Measurements from ENCODE around the gene ARHGEF33.

The ARHGEF33 gene

DNA sequence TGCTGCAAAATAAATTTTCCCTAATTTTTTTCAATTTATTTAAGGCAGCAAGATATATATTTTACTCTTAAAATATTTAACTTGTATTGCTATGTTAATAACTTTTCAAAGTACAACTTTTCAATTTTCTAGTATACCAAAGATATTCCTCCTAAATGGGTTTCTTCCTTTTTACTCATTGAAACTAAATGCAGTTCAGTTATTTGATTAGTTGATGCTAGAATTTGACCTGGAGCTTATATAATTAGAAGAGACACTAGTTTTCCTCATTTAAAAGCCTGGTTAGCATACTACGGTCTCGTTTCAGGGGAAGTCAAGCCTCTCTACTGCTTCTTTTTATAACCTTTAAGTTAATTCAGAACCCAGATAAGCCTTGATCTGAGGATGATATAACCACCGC is at the start of gene ARHGEF33:
Gene ARHGEF33 (plus strand): TSS at position 301 of the 400 bp plus-strand sequence. CDS start 29,573 bp downstream, outside the sequence.
- DNase-seq, result no peak

DNA sequence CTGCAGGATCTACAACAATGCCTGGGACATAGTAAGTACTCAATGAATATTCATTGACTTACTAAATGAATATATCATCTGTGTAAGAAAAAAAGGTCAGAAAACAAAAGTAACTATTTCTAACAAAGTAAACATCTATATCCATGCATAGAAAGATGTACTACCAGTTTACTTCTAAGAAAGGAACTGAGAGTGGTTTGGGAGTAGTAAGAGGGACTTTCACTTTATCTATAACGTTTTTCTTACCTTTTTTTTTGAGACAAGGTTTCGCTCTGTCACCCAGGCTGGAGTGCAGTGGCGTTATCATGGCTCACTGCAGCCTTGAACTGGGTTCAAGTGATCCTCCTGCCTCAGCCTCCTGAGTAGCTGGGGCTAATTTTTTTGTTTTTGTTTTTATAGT is 39.6 kb upstream of the ARHGEF33 start:
- DNase-seq, result no peak

DNA sequence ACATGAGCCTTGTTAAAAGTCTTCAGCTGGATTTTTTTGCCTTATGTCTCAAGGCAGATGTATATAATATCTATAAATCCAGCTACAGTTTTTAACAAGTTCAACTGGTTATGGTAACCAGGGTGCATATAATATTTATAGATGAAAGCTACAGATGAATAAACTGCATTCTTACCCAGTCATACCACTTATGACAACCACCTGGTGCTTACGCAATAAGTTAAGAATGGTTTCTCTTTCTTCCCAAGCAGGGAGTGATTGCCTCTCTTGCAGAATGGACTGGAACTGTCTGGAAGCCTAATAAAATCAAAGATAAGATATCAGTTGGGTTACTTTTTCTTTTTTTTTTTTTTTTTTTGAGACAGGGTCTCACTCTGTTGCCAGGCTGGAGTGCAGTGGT is 33.5 kb upstream of the ARHGEF33 start:
- DNase-seq, result no peak

DNA sequence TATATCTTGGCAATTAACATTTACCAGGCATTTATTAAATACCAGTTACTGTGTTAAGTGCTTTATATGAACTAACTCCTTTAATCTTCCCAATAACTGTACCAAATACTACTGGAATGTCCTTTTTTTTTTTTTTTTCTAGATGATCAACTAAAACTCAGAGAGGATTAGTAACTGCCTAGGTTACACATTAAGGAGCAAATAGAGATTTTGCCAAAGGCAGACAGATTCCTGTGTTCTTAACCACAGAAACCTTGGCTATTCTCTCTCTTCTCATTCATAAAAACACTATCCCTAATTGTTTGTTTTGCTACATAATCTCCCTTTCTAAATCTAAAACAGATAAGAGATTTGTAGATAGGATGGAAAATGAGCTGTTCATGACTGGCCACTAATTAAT is 27.2 kb upstream of the ARHGEF33 start:
- DNase-seq, result no peak

DNA sequence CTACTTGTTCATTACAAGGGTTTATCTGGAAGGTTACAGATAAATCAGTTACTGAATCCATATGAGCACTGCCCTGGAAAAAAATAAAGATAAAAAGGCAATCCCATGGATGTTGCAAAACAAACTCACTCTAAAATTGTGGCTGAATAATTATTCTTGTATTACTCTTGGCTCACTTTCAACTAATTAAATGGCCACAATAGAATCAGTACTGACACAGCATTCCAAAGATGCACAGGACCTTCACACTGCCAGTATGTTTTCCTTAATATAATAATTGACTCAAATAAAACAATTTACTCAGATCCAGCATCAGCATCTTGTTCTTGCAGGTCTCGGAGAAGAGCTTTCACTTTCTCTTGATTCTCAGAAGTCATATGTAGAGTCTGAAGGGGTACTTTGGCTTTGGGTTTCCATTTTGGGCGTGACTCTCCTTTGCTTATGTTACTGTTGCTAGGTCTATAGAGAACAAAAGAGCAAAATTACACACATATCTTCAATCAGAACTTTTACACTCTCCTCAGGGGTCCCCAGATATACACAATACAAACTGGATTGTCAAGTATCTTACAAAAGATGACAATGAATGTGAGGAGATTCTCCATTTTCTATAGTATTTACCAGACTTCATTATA is 26.5 kb upstream of the ARHGEF33 start:
- no peak for DNase-seq

DNA sequence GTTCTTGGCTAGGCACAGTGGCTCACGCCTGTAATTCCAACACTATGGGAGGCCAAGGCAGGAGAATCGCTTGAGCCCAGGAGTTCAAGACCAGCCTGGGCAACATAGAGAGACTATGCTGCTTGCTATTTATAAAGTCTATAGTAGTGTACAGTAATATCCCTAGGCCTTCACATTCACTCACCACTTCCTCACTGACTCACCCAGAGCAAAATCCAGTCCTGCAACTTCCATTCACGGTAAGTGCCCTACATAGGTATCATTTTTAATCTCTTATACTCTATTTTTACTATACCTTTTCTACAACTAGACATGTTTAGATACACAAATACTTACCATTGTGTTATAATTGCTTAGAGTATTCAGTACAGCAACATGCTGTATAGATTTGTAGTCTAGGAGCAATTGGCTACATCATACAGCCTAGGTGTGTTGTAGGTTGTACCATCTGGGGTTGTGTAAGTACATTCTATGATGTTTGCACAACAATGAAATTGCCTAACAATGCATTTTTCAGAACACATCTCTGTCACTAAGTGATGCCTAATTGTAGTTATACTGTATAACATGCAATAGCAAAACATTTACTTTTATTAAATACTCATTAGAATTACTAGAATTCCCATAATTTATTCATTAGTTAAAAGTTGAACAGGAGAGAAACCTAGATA is 22.8 kb upstream of the ARHGEF33 start:
- no peak for DNase-seq

DNA sequence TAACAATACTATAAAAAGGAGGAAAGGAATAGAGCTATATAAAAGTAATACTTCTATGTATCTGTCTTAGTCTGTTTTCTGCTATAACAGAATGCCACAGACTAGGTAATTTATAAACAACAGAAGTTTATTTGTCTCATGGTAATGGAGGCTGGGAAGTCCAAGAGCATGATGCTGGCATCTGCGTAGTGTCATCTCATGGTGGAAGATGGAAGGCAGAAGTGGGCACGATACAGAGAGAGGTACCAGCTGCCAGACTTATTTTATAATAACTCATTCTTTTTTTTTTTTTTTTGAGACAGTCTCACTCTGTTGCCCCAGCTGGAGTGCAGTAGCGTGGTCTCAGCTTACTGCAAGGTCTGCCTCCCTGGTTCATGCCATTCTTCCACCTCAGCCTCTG is 18.2 kb upstream of the ARHGEF33 start:
- no peak for DNase-seq

DNA sequence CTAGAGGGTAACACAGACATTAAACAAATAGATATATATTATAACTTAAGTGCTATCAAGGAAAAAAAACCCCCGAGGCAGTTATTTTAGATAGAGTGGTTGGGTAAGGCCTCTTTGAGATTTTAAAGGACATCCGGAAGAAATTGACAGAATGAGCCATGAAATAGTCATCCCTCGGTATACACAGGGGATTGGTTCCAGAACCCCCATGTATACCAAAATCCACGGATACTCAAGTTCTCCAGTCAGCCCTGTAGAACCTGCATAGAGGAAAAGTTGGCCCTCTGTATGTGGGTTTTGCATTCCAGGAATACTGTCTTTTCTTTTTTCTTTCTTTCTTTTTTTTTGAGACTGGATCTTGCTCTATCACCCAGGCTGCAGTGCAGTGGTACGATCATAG is 15.9 kb upstream of the ARHGEF33 start:
- DNase-seq, result no peak

DNA sequence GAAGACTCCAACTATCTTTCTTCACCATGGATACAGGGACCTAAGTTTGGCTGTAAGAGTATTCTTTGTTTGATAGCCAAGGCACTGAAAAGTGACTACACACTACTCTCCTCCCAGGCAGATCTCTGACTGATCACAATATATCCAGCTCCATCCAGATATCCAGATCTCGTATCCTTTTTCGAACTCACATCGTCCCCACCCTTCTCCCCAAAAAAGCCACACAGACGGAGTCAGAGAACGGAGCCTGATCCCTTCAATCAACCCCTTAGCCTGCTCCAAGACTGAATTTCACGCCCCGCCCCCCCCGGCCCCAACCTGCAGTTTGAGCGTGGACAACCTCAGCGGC is 14.5 kb upstream of the ARHGEF33 start:
- no peak for DNase-seq

DNA sequence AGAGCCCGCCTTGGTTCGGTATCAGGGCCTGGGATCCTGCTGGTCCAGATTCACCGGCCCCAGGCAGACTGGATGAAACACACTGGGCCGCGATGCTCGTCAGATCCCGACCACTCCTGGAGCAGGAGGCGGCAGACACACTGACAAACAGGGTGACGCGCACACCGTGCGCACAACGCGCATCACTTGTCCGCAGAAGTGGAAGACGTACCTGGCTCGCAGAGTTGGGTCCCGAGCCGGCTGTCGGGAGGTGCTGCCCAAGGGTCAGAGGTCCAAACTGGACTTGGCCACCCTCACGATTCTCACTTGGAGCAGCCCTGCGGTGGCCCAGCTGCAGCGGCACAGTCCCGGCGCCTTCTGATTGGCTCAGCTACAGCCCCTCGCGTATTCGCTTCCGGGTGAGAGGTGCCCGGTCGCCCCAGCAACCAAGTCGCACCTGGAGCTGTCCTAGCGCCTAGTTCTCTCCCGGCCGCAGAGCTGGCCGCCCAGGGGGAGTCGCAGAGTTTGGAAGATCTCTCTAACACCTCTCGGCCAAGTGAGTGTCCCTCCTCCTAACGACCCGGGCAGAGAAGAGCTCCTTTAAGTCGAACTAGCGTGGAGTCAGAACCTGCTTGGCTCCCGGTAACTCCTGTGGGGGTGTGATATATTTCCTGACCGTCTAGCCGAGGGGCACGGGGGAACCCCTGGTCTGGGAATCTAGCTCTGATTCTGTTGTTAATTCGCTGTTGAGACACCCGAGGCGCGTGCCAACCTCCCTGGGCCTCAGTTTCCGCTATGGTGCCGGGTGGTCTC is 13.9 kb upstream of the ARHGEF33 start, which contains the start of the genes DHX57 and MORN2:
Gene DHX57 (minus strand): TSS at position 359 of the 792 bp plus-strand sequence. CDS start 7,529 bp downstream, outside the sequence.
Gene MORN2 (plus strand): TSS at position 401 of the 792 bp plus-strand sequence.
- DNase-seq, result peak; percentile 89

DNA sequence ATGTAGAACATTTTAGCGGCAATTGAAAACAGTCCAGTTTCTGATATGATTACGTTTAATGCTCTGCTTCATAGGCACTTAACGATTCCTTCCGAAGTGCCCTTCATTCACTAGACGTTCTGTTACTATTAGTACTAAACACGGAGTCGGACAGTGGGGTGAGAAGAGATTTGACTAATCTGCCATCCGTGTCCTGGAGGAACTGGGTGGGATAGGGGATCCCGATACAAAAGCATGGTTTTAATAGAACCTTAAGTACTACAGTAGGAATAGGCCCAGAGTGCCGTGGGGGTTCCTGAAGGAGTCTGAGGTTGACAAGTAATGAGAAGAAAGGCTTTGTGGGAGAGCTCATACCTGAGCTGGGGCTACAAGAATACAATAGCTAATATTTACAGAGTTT is 13.3 kb upstream of the ARHGEF33 start:
- DNase-seq, result no peak

DNA sequence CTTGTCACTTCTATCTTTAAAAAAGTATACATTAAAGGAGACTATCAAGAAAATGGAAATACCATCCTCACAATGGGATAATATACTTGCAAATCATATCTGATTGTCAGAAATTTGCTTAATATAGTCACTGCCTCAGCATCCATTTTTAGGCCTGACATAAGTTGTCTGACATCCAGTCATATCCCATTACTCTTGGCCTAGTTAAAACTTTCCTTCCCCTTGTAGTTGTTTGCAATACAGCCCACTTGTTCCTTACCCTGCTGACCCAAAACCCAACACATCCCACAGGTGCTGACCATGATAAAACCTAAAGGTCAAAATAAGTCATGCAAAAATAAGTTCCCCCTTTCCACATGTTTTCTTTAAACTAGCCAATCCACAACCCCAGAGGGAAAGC is 3.6 kb upstream of the ARHGEF33 start:
- DNase-seq, result no peak

DNA sequence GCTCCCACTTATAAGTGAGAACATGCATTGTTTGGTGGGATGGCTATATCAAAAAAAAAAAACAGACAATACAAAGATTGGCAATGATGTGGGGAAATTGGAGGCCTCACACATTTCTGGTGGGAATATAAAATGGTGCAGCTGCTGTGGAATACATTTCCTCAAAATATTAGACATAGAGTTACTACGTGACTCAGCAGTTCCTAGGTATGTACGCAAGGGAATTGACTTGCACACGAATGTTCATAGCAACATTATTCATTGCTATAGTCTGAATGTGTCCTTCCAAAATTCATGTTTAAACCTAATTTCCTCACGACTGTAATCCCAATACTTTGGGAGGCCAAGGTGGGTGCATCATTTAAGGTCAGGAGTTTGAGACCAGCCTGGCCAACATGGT is 2.3 kb upstream of the ARHGEF33 start:
- DNase-seq, result no peak

DNA sequence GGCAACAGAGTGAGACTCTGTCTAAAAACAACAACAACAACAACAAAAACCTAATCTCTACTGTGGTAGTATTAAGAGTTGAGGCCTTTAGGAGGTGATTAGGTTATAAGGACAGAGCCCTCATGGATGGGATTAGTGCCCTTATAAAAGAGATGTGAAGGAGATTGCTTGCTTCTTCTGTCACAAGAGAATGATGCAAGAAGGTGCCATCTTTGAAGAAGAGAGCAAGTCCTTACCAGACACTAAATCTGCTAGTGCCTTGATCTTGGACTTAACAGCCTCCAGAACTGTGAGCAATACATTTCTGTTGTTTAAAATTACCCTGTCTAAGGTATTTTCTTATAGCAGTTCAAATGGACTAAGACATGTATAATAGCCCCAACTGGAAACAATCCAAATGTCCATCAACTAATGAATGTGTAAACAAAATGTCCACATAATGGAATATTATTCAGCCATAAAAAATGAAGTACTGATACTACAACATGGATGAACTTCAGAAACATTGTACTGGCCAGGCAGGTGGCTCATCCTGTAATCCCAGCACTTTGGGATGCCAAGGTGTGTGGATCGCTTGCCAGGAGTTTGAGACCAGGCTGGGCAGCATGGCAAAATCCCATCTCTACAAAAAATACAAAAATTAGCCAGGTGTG is 1.6 kb upstream of the ARHGEF33 start:
- no peak for DNase-seq

DNA sequence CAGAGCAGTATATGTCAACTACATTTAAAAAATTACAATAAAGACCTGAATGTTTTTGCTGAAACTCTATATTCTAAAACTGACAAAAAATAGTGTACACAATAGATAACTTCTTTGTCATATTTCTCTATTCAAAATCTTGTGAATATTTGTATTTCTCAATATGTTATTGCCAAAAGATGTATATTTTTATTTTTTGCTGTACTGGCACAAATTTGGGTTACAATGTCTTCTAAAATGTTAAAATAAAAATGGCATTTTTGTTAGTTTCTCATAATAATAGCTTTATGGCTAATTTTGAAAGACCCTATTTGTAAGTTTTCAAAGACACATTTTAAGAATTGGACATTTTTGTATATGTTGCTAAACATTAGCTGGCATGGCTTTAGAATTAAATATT is 630 bp upstream of the ARHGEF33 start:
- no peak for DNase-seq

DNA sequence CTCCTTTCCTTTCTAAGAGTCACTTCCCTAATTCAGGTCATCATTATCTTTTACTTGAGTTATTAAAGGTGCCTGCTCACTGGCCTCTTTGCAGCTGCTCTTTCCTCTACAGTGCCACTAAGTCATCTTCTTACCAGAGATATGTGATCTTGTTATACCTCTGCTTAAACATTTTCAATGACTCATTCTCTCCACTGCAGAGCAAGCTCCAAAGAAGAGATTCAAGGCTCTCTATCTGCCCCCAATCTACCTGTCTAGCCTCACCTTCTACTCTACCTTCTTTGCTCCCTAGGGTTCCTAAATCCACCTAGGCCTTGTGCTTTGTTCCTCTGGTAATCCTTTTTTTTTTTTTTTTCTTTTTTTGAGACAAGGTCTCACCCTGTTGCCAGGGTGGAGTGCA is 3.1 kb downstream of the ARHGEF33 start:
- DNase-seq, result no peak

DNA sequence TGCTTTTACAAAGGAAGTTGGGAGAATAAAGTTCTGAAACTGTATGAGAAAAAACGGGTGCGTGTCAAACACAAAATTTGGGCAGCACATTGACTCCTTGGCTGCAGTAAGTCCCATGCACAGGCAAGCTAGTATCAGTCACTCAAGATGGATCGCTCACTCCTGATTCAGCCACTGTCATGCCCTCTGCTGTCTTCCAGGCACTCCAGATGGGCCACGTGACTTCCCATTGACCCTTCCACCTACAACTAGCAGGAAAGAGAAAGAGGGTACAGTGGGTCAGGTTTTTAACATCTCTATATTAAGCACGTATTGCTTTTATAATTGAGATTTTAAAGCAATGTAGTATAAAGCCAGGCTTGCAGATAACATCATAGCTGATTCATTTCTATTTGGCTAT is 8.6 kb downstream of the ARHGEF33 start:
- DNase-seq, result no peak

DNA sequence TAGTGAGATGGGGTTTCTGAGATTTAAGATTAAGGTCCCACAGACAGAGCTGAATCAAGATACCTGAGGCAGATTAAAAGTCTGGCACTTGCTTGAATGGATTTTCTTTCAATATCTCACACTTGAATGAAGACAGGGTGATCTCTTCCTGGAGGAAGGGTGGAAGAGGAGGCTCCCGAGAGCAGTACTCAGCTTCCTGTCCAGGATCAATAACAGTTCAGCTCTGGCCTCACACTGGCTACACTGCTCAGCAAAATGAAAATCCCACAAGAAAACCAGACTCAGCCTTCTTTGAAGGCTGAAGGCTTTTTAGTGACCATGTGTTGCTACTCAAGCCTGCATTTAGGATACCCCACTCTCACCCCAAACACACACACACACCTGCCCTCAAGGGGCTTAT is 11.1 kb downstream of the ARHGEF33 start:
- no peak for DNase-seq

DNA sequence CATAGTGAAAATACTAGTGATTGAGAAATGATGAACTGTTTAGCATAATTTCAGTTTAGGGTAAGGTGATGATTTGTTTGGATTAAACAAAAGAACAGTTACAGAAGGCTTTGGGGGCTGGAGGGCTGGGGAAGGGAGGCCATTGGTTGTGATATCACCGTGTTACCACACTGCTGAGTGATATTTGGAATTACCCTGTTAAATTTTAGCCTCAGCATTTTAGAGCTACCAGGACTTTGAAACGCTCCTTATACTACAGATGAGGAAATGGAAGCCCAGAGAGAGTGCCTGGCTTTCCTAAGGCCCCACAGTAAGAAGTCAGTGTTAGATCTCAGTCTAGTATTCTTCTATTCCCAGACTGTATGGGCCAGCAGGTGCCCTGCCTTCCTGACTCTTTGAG is 15.6 kb downstream of the ARHGEF33 start:
- DNase-seq, result no peak

DNA sequence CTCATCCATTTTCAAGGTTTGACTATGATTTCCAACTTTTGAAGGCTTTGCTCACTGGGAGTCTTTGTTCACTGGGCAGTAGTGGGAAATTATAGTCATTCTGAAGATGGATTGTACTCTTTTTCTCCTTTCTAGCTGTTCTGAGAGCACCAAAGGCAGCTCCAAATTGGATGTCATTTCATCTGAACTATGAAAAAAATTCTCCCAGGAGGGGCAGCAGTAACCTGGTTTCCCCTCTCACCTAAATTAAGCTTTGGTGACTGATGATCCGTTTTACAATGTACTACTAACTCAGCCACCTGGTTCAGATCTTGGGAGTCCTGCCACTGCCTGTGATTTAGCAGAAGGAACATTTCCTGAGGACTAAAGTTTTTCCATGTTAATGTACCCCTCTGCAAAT is 17.6 kb downstream of the ARHGEF33 start:
- DNase-seq, result no peak

DNA sequence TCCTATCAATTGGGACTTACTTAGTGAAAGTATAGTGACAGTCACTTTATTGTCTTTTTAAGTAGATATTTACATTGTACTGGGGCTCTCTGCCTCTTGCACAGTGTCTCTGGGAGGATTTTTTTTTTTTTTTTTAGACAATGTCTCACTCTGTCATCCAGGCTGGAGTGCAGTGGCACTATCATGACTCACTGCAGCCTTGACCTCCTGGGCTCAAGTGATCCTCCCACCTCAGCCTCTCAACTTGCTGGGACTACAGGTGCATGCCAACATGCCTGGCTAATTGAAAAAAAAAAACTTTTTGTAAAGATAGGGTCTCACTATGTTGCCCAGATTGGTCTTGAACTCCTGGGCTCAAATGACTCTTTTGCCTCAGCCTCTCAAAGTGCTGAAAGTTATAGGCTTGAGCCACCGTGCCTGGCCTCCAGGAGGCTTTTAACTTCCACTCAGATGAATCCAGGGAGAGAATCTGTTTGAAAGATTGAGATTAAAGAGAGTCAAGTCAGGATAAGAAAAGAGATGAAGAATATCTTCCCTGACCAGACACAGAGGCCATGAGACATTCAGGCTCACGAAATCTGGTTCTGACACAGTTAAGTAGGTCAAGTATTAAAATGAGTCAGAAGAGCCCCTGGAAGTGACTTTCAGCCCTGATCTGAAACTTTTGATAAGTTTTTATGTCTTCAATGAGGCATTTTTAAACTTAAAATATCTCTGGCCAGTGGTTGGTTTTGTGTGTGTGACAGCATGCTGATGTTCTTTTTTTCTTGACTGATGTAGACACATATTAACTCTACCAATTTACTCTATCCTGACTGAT is 18.3 kb downstream of the ARHGEF33 start:
- no peak for DNase-seq

DNA sequence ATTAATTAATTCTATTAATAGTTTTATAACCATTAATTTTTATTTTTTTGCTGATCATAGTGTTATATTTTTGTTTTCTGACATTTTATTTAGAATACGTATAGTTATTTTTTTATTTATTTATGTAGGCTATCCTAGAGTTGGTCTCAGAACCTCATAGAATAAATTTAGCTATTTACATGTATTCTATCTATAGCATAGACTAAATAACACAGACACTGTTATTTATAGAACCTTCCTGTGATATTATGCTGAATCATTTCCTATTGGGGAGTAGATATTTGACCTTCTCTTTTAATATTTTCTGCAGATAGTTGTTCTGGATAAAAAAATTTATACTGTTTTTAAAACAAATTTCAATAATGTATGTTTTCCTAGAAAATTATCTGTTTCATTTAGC is 20.2 kb downstream of the ARHGEF33 start:
- DNase-seq, result no peak

DNA sequence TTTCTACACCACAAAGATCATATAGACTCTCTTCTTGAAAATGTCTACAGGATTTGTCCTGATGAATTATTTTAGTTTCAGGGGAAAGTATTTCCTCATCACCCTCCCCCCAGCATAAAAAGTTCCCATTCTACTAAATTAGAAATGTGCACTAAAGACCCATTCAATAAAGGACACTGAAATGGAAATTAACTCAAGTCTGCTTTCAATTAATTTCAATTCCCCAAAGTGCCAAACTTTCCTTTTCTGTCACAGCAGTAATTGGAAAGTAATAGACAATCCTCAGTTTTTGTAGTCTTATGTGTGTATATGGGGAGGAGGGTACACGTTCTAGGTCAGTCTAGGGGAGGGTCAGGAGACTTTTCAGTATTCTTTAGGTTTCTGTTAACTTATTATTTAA is 21.5 kb downstream of the ARHGEF33 start:
- DNase-seq, result no peak
